Vagina (tissue), 2 donors: ENCODE measurements around the gene SALL1.

Source experiments
- POLR2A ChIP-seq, 2 donors: fragments of 450-650 bp; IDR thresholded peaks; one replicate each; pipeline ENCODE4 v1.6.1; 2017; ENCODE audit warnings: antibody characterized with exemption in 2 of 2, mild to moderate bottlenecking in 2 of 2, moderate library complexity in 2 of 2
- TF ChIP-seq, protein P1 (sequence below), 3 experiments: fragments of 450-650 bp in 2 of 3; fragments of 200-600 bp in 1 of 3; sonication (generic) in 1 of 3; IDR thresholded peaks; one replicate each; pipeline ENCODE4 v1.5.1; 2017 to 2019; ENCODE audit warnings: antibody characterized with exemption in 3 of 3, mild to moderate bottlenecking in 2 of 3, moderate library complexity in 2 of 3

DNA sequence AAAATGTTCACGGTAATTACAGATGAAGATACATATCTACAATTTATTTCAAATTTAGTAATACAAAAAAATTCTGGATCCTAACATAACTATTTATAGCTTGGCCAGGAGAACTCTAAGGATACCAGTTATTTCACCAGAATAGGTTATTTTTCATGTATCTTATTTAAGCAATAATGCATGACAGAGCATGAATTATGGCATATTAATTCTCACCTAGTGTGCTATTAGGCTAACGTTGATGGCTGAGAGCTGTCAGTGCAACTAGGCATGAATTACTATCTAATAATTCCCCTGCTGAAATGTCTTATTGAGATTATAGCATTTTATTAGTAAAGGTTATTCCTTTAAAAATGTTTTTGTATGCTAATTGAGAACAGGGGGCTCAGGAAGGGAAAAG is 44.5 kb downstream of the SALL1 start:
- TF ChIP-seq, protein P1, sequence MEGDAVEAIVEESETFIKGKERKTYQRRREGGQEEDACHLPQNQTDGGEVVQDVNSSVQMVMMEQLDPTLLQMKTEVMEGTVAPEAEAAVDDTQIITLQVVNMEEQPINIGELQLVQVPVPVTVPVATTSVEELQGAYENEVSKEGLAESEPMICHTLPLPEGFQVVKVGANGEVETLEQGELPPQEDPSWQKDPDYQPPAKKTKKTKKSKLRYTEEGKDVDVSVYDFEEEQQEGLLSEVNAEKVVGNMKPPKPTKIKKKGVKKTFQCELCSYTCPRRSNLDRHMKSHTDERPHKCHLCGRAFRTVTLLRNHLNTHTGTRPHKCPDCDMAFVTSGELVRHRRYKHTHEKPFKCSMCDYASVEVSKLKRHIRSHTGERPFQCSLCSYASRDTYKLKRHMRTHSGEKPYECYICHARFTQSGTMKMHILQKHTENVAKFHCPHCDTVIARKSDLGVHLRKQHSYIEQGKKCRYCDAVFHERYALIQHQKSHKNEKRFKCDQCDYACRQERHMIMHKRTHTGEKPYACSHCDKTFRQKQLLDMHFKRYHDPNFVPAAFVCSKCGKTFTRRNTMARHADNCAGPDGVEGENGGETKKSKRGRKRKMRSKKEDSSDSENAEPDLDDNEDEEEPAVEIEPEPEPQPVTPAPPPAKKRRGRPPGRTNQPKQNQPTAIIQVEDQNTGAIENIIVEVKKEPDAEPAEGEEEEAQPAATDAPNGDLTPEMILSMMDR (IDR thresholded peaks at IDR 0.05): no peak
- TF ChIP-seq POLR2A (IDR thresholded peaks at IDR 0.05): no peak
